Esophagus muscularis mucosa (tissue), 4 donors: ENCODE measurements around the gene RUFY3. TPM values are rescaled to one million over a fixed set of nuclear protein-coding genes. Genes with fewer than 3 reads are reported as not detected.
A peak's percentile ranks its signal among the peaks of the same experiment; 100 is the strongest.

Experiments
- DNase-seq: peaks from one replicate; pipeline ENCODE4 v3.0.0-alpha.2; 2017; ENCODE audit errors: extremely low spot score
- H3K27ac ChIP-seq, 4 donors: fragments of 200-600 bp; sonication (generic); replicated peaks in 1 of 4; 1 replicate in 3 of 4; 2 replicates in 1 of 4; pipeline ENCODE4 v1.5.1; 2016 to 2019; ENCODE audit warnings: mild to moderate bottlenecking in 1 of 4
- H3K27me3 ChIP-seq, 4 donors: fragments of 200-600 bp; sonication (generic); one replicate each; pipeline versions ENCODE4 v1.5.1 to v1.6.0; 2016 to 2019
- H3K36me3 ChIP-seq, 4 donors: fragments of 200-600 bp; sonication (generic); one replicate each; pipeline ENCODE4 v1.5.1; 2016 to 2019
- H3K4me1 ChIP-seq, 4 donors: fragments of 200-600 bp; sonication (generic); one replicate each; pipeline ENCODE4 v1.5.1; 2016 to 2019
- H3K4me3 ChIP-seq, 4 donors: fragments of 200-600 bp; sonication (generic); 1 replicate in 2 of 4; 2 replicates in 2 of 4; pipeline ENCODE4 v1.5.1; 2016 to 2019; ENCODE audit warnings: mild to moderate bottlenecking in 4 of 4, moderate library complexity in 1 of 4
- H3K9me3 ChIP-seq, 4 donors: fragments of 200-600 bp; sonication (generic); 1 replicate in 3 of 4; 2 replicates in 1 of 4; pipeline ENCODE4 v1.5.1; 2016 to 2019
- CTCF ChIP-seq, 3 experiments: fragments of 200-600 bp in 2 of 3; fragments of 450-650 bp in 1 of 3; sonication (generic) in 2 of 3; IDR thresholded peaks; one replicate each; pipeline ENCODE4 v1.5.1; 2017 to 2019; ENCODE audit warnings: antibody characterized with exemption in 3 of 3, mild to moderate bottlenecking in 2 of 3, moderate library complexity in 1 of 3
- EP300 ChIP-seq: sonication (generic); formaldehyde crosslinking; IDR thresholded peaks from one replicate; pipeline ENCODE4 v1.6.1; 2017; ENCODE audit warnings: antibody characterized with exemption
- POLR2A ChIP-seq: fragments of 450-650 bp; IDR thresholded peaks from one replicate; pipeline ENCODE4 v1.6.1; 2017; ENCODE audit warnings: antibody characterized with exemption, moderate library complexity, mild to moderate bottlenecking, low read depth
- POLR2AphosphoS5 ChIP-seq, 2 donors: sonication (generic); formaldehyde crosslinking; IDR thresholded peaks; one replicate each; pipeline ENCODE4 v1.6.1; 2017; ENCODE audit warnings: antibody characterized with exemption in 2 of 2
- WGBS: methylation state at CpG from one replicate; pipeline ENCODE4 v1.1.5; 2018; 5-methylcytosine and 5-hydroxymethylcytosine counted together
- intact Hi-C: fragments of 100-400 bp; cut with DNase I; formaldehyde crosslinking; loops from one replicate; pipeline ENCODE4 v1.15.1; 2023
- total RNA-seq, 4 donors: library from RNA; depleted of rRNA; stranded (reverse); fragments of >200 nt; gene quantifications; one replicate each; pipeline versions ENCODE4 v1.1.0 to v1.2.1, GENCODE V29; 2016

RUFY3 gene
- total RNA-seq, 4 donors from 2014 or later = 30.5 to 51.9 (median 33.2) TPM

- intact Hi-C loops = no loop called here
- WGBS = 87% methylated on average over 6 of the region's 6 CpGs
- Histone ChIP-seq H3K27me3 (no peaks in the 10 kb centered on the region), H3K4me3 (no peak overlapping the region), H3K27ac (no peak overlapping the region), H3K36me3 (peaks cover 36 to 79% (median 53%) of the 10 kb centered on the region in 4 donors), H3K9me3 (no peaks in the 10 kb centered on the region), H3K4me1 (no peaks in the 10 kb centered on the region)
- no peak for DNase-seq
- no peak for TF ChIP-seq EP300
- no peak for TF ChIP-seq CTCF (IDR thresholded peaks at IDR 0.05)
- no peak for TF ChIP-seq POLR2AphosphoS5 (IDR thresholded peaks at IDR 0.05)
- no peak for TF ChIP-seq POLR2A
These were observed 51.3 kb downstream of the RUFY3 start for GRCh38 chr4:70772929-70773555.

- H3K9me3 ChIP-seq = no peaks in the 10 kb centered on the region
- TF ChIP-seq POLR2AphosphoS5 (IDR thresholded peaks at IDR 0.05) (no peak), POLR2A (no peak), EP300 (no peak), CTCF (IDR thresholded peaks at IDR 0.05) (no peak)
- H3K4me3 ChIP-seq = no peak overlapping the region
- DNase-seq = no peak
- intact Hi-C loops = no loop called here
- H3K27me3 ChIP-seq = no peaks in the 10 kb centered on the region
- peak overlapping the region in 3 of 4 donors; percentile 12 to 38 (median 31) for H3K27ac ChIP-seq
- WGBS = 37% methylated on average over 5 of the region's 5 CpGs
- peaks cover 8 to 79% (median 49%) of the 10 kb centered on the region in 4 donors for H3K36me3 ChIP-seq
- peaks cover 0 to 8% (median 8%) of the 10 kb centered on the region in 4 donors for H3K4me1 ChIP-seq
These were observed 57.2 kb downstream of the RUFY3 start for GRCh38 chr4:70778888-70779422.

GRCh38 chr4:70783096-70783495, 61.3 kb downstream of the RUFY3 start:
- H3K4me3 ChIP-seq = no peak overlapping the region
- no peak for DNase-seq
- peaks cover 0 to 8% (median 8%) of the 10 kb centered on the region in 4 donors for H3K4me1 ChIP-seq
- intact Hi-C loops = no loop called here
- 71% methylated on average over 4 of the region's 4 CpGs for WGBS
- TF ChIP-seq POLR2AphosphoS5 (IDR thresholded peaks at IDR 0.05) (no peak), EP300 (no peak), CTCF (IDR thresholded peaks at IDR 0.05) (no peak), POLR2A (no peak)
- H3K36me3 ChIP-seq = peaks cover 22 to 88% (median 59%) of the 10 kb centered on the region in 4 donors
- H3K9me3 ChIP-seq = no peaks in the 10 kb centered on the region
- H3K27ac ChIP-seq = no peak overlapping the region
- no peaks in the 10 kb centered on the region for H3K27me3 ChIP-seq

GRCh38 chr4:70787496-70787895, 65.7 kb downstream of the RUFY3 start:
- Histone ChIP-seq H3K4me1 (no peaks in the 10 kb centered on the region), H3K27me3 (no peaks in the 10 kb centered on the region), H3K4me3 (no peak overlapping the region), H3K36me3 (peaks cover 35 to 99% (median 73%) of the 10 kb centered on the region in 4 donors), H3K9me3 (no peaks in the 10 kb centered on the region), H3K27ac (no peak overlapping the region)
- WGBS = 90% methylated on average over 5 of the region's 5 CpGs
- no peak for DNase-seq
- intact Hi-C loops = no loop called here
- no peak for TF ChIP-seq CTCF (IDR thresholded peaks at IDR 0.05)
- TF ChIP-seq POLR2AphosphoS5 (IDR thresholded peaks at IDR 0.05) = no peak
- TF ChIP-seq POLR2A = no peak
